GM18907 (cell line): Measurements from ENCODE around the gene UTP18.
"Not testable (repeated sequence)": the region's sequence is repeated elsewhere in the genome, so short reads cannot be mapped to it uniquely, and the experiment has no call there.

ENCODE experiments used
- ATAC-seq: cut with Tn5 transposase; IDR thresholded peaks from one replicate; pipeline ENCODE4 v1.9.1; 2021; ENCODE audit warnings: mild to moderate bottlenecking, moderate library complexity; ENCODE audit not compliant: unreplicated experiment

Gene UTP18

GRCh38 chr17:51330861-51331503, 70.6 kb downstream of the UTP18 start:
- not testable (repeated sequence) for ATAC-seq

DNA sequence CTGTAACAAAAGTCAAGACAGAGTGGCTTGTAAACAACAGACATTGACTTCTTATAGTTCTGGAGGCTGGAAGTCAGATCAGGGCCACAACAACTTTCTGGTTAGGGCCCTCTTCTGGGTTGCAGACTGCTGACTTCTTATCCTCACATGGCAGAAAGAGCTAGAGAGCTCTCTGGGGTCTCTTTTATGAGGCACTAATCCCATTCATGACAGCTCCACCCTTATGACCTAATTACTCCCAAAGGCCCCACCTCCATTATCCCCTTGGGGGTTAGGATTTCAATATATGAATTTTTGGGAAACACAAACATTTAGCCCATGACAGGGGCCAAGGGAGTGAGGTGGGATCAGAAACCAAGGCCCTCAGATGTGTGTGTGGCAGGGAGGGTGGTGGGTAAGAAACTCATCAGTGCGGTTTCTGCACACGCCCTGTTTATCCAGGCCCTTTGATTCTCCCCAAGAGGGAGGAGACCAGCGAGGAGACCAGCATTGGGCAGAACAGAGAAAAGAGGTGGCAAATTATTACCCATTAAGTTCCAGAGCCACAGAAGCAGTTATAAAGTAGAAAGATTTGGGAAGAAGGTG, 74.8 kb downstream of the UTP18 start:
- ATAC-seq, result no peak

- ATAC-seq, result no peak
Measured at GRCh38 chr17:51335883-51336822, 75.8 kb downstream of the UTP18 start.

- ATAC-seq, result no peak
Measured at GRCh38 chr17:51341457-51341856, 81.1 kb downstream of the UTP18 start.

- ATAC-seq, result no peak
Measured at GRCh38 chr17:51342257-51342656, 81.9 kb downstream of the UTP18 start.

DNA sequence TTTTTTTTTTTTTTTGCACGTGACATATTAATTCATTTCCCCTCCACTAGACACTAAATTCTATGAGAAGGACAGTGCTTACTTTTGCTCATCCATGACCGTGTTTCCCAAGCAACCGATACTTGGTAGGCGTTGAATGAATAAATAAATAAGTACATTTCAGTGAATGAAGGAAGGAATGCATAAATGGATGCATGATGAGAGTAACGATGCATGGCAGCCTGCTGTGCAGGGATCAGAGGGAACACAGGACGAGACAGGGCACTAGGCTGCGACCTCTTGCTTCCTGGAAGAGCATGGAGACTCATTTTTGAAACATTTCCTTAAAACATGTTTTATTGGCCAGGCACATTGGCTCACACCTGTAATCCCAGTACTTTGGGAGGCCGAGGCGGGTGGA, 84.2 kb downstream of the UTP18 start:
- no peak for ATAC-seq

DNA sequence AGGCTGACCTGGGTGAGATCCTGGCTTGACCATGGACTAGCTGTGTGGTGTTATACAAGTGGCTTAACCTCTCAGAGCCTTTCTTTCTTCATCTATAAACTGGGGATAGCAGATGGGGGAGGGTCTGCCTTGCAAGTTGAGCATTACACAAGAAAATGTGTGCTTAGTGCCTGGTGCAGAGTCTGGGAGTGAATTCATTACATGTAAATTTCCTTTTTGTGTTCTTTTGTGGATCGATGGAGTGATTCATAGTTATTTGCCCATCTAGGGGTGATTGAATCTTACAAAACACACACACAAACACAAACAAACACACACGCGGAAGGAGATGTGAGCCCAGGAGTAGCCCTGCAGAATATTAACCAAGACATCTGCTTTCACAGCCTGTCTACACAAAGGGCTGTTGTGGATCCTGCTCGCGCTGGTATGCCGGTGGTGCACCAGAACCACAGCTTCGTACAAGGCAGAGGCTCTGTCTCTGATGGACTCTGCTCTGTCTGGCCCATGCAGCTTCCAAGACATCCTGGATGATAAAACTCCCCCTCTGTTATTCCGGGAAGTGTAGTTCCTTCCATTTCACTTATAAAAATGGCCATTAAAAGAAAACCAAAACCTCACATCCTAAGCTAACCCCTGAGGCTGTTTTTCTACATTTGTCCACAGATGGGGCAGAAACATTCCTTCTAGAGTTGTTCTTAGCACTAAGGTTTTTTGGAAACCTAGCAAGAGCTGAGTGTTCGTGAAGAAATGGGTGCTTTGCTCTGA, 86.1 kb downstream of the UTP18 start:
- ATAC-seq, result no peak
